H1 (cell line): ENCODE measurements around the gene ACSL6.

Source experiments
- BRCA1 ChIP-seq: IDR thresholded peaks from 2 replicates; pipeline ENCODE4 v1.6.1; 2012; ENCODE audit warnings: low read depth, low read length, improper control_type of control experiment
- CTCF ChIP-seq, 3 experiments: IDR thresholded peaks; 1 replicate in 2 of 3; 2 replicates in 1 of 3; pipeline versions ENCODE4 v1.5.1 to v1.6.1; 2011; ENCODE audit warnings: low read length in 3 of 3, mild to moderate bottlenecking in 3 of 3, inconsistent platforms in 2 of 3, low read depth in 1 of 3, moderate library complexity in 1 of 3; ENCODE audit not compliant: insufficient read depth in 1 of 3; ENCODE audit errors: control extremely low read depth in 1 of 3
- EP300 ChIP-seq, 2 experiments: IDR thresholded peaks; 1 replicate in 1 of 2; 2 replicates in 1 of 2; pipeline ENCODE4 v1.6.1; 2011 to 2012; ENCODE audit warnings: low read depth in 2 of 2, low read length in 2 of 2, mild to moderate bottlenecking in 2 of 2, borderline replicate concordance in 1 of 2, inconsistent platforms in 1 of 2, moderate library complexity in 1 of 2
- EZH2 ChIP-seq: fragments of 200-600 bp; sonication (generic); IDR thresholded peaks from 2 replicates; pipeline ENCODE4 v1.7.1; 2012; ENCODE audit warnings: low read depth, mild to moderate bottlenecking, moderate library complexity, low read length, inconsistent platforms; ENCODE audit not compliant: severe bottlenecking
- FOSL1 ChIP-seq: IDR thresholded peaks from 2 replicates; pipeline ENCODE4 v1.6.1; 2011; ENCODE audit warnings: mild to moderate bottlenecking, low read depth, low read length, moderate library complexity; ENCODE audit not compliant: insufficient read depth
- KDM4A ChIP-seq: IDR thresholded peaks from one replicate; pipeline ENCODE4 v1.7.1; 2012; ENCODE audit warnings: low read depth, mild to moderate bottlenecking, moderate library complexity, low read length, inconsistent platforms; ENCODE audit not compliant: severe bottlenecking
- MAX ChIP-seq: IDR thresholded peaks from 2 replicates; pipeline ENCODE4 v1.6.1; 2012; ENCODE audit warnings: inconsistent platforms
- POLR2A ChIP-seq, 2 experiments: IDR thresholded peaks; 1 replicate in 1 of 2; 2 replicates in 1 of 2; pipeline ENCODE4 v1.6.1; 2011; ENCODE audit warnings: low read depth in 2 of 2, low read length in 2 of 2, mild to moderate bottlenecking in 2 of 2; ENCODE audit errors: control extremely low read depth in 1 of 2
- POLR2AphosphoS5 ChIP-seq: IDR thresholded peaks from 2 replicates; pipeline ENCODE4 v1.6.1; 2011; ENCODE audit warnings: low read depth, low read length
- RAD21 ChIP-seq, 2 experiments: IDR thresholded peaks in 1 of 2; conservative IDR thresholded peaks in 1 of 2; 2 replicates each; pipeline ENCODE4 v1.6.1; 2011; ENCODE audit warnings: low read depth in 2 of 2, low read length in 2 of 2, improper control_type of control experiment in 1 of 2, inconsistent platforms in 1 of 2, mild to moderate bottlenecking in 1 of 2, moderate library complexity in 1 of 2
- RFX5 ChIP-seq: IDR thresholded peaks from 2 replicates; pipeline ENCODE4 v1.6.1; 2011; ENCODE audit warnings: low read depth, low read length, improper control_type of control experiment, borderline replicate concordance
- TAF1 ChIP-seq: IDR thresholded peaks from 2 replicates; pipeline ENCODE4 v1.6.1; 2011; ENCODE audit warnings: mild to moderate bottlenecking, low read depth, low read length
- TBP ChIP-seq: IDR thresholded peaks from 2 replicates; pipeline ENCODE4 v1.6.1; 2011; ENCODE audit warnings: low read depth, low read length, improper control_type of control experiment
- TCF12 ChIP-seq: IDR thresholded peaks from 2 replicates; pipeline ENCODE4 v1.6.1; 2011; ENCODE audit warnings: low read depth, mild to moderate bottlenecking, low read length

GRCh38 chr5:131991593-131992324 is 19.7 kb downstream of the ACSL6 start:
- TF ChIP-seq POLR2A (IDR thresholded peaks at IDR 0.05; ENCODE audit: control extremely low read depth in 1 of 2, low read depth in 2 of 2, low read length in 2 of 2) (no peak), CTCF (IDR thresholded peaks at IDR 0.05; ENCODE audit: control extremely low read depth in 1 of 3, insufficient read depth in 1 of 3, low read depth in 1 of 3, low read length in 3 of 3) (no peak), EZH2 (no peak), POLR2AphosphoS5 (no peak), TAF1 (no peak), MAX (peak; percentile 53), TBP (no peak), RAD21 (IDR thresholded peaks at IDR 0.05 in 1 of 2, conservative IDR thresholded peaks at IDR 0.05 in 1 of 2; ENCODE audit: low read depth in 2 of 2, low read length in 2 of 2) (no peak), EP300 (IDR thresholded peaks at IDR 0.05; ENCODE audit: borderline replicate concordance in 1 of 2, low read depth in 2 of 2, low read length in 2 of 2) (no peak), KDM4A (no peak), TCF12 (no peak), BRCA1 (no peak), FOSL1 (no peak), RFX5 (no peak)
